Activated CD8-positive, alpha-beta T cell treated with anti-CD3 and anti-CD28 coated beads for 36 hours (primary cell): Measurements from ENCODE around the gene CARS1. TPM values are rescaled to one million over a fixed set of nuclear protein-coding genes. Genes with fewer than 3 reads are reported as not detected.

Source experiments
- ATAC-seq: fragments of 200-7000 bp; cut with Tn5 transposase; one replicate; pipeline ENCODE4 v1.10.0; 2021; ENCODE audit warnings: mild to moderate bottlenecking, moderate library complexity
- CTCF ChIA-PET: fragments of 350-600 bp; sonication (Branson Sonifier 250); formaldehyde crosslinking; loops from one replicate; lab custom pipeline; 2021; ENCODE audit warnings: antibody characterized with exemption; lab: Charles Lee
- POLR2A ChIA-PET: fragments of 350-600 bp; sonication (Branson Sonifier 250); formaldehyde crosslinking; loops from one replicate; lab custom pipeline; 2021; ENCODE audit warnings: antibody characterized with exemption; lab: Charles Lee
- DNase-seq: peaks from one replicate; pipeline ENCODE4 v3.0.0-alpha.2; 2020
- H3K27ac Mint-ChIP-seq: one replicate; pipeline ENCODE4 v1.8.0; 2021; ENCODE audit warnings: mild to moderate bottlenecking, mixed read lengths
- H3K27me3 Mint-ChIP-seq: one replicate; pipeline ENCODE4 v1.8.0; 2021; ENCODE audit warnings: mixed read lengths
- H3K36me3 Mint-ChIP-seq: one replicate; pipeline ENCODE4 v1.8.0; 2021; ENCODE audit warnings: low read depth, mixed read lengths
- H3K4me1 Mint-ChIP-seq: one replicate; pipeline ENCODE4 v1.8.0; 2021; ENCODE audit warnings: low read depth, mixed read lengths
- H3K4me3 Mint-ChIP-seq: one replicate; pipeline ENCODE4 v1.8.0; 2021; ENCODE audit warnings: mild to moderate bottlenecking, moderate library complexity, mixed read lengths
- H3K9me3 Mint-ChIP-seq: one replicate; pipeline ENCODE4 v1.8.0; 2021; ENCODE audit warnings: mixed read lengths
- CTCF ChIP-seq: fragments of 200-600 bp; IDR thresholded peaks from one replicate; pipeline ENCODE4 v1.8.0; 2022; ENCODE audit warnings: antibody characterized with exemption, mild to moderate bottlenecking
- intact Hi-C: fragments of 100-400 bp; cut with micrococcal nuclease; formaldehyde crosslinking; loops from one replicate; pipeline ENCODE4 v1.10.0; 2022
- total RNA-seq, 2 experiments: library from RNA; stranded (reverse); gene quantifications; one replicate each; pipeline ENCODE4 v1.2.3, GENCODE V29; 2021

Gene CARS1
- total RNA-seq, 2 experiments from 2014 or later = 82.7 to 88.2 TPM

DNA sequence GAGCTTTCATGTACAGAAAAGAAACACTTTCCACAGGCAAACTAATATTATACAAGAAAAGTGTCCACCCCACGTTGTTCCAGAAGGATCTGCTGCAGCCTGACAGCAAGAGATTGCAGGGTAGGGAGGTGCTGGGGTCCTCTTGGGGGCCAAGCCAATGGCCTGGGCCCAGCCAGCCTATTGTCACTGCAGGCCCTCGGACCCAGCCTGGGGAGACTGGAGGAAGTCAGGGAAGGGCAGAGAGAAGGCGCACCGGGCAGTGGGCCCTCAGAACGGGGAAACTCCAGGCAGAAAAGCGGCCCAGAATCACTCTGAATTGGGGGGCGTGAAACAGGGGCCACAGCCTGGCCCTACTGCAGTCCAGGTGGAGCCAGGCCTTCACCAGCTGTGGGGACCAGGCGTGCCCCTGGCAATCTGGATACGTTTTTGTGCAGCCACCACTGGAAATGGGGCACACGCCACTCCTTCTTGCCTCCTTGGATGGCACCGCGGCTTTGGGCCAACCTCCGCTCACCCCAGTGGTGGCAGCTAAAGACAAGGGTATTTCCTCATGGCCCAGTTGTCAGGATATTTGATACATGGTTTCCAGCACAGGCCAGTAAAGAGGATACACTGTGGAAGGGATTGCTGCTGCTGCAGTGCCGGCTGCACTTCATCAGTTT is 61.2 kb downstream of the CARS1 start:
- Mint-ChIP-seq H3K4me3 (no peak overlapping the region), H3K27me3 (no peaks in the 10 kb centered on the region), H3K4me1 (no peaks in the 10 kb centered on the region), H3K9me3 (no peaks in the 10 kb centered on the region), H3K36me3 (peaks cover 11% of the 10 kb centered on the region), H3K27ac (no peak overlapping the region)
- no peak for TF ChIP-seq CTCF
- intact Hi-C loops = no loop called here
- ATAC-seq (no peak), DNase-seq (no peak)
- CTCF ChIA-PET = interaction anchor here (1.3 to 2.0 kb wide), 4 partner anchors 18 to 25 kb away, joined by 3 to 7 read pairs (median 4); no protein-coding TSS in a partner anchor
- POLR2A ChIA-PET = interaction anchor here (0.8 to 2.3 kb wide), 2 partner anchors 10 to 11 kb away, joined by 7 to 11 read pairs; no protein-coding TSS in a partner anchor

DNA sequence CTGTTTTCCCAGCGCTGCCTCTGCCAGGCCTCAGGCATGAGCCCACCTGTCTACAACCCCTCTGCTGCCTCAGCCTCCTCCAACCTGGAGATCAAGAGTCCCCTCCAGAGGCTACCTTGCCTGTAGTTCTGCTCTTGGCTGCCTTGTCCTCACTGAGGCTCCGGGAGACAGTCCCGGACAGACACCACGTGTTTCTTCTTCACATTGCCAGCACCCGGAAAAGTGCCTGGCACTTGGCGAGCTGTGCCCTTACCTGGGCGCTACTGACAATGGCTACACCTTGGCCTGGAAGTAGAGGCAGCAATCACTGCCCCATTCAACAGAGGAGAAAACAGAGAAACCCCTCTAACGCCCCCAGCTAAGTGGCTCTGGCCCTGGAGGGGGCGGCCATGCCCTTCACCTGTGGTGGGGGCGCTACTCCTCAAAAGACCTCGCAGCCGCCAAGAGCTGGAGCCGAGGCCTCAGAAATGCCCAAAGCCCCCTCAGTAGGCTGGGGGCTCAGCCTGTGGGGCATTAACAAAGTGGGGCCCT is 62.1 kb downstream of the CARS1 start:
- ChIA-PET POLR2A (interaction anchor here (0.8 to 8.3 kb wide), 3 partner anchors 9 to 19 kb away, joined by 7 to 79 read pairs (median 11); no protein-coding TSS in a partner anchor), CTCF (interaction anchor here (1.3 to 1.5 kb wide), 3 partner anchors 19 to 26 kb away, joined by 3 to 4 read pairs (median 4); no protein-coding TSS in a partner anchor)
- Mint-ChIP-seq H3K27ac (no peak overlapping the region), H3K9me3 (no peaks in the 10 kb centered on the region), H3K27me3 (no peaks in the 10 kb centered on the region), H3K4me1 (peaks cover 2% of the 10 kb centered on the region), H3K36me3 (peaks cover 11% of the 10 kb centered on the region), H3K4me3 (no peak overlapping the region)
- no peak for TF ChIP-seq CTCF
- ATAC-seq (no peak), DNase-seq (no peak)
- intact Hi-C loops = no loop called here

DNA sequence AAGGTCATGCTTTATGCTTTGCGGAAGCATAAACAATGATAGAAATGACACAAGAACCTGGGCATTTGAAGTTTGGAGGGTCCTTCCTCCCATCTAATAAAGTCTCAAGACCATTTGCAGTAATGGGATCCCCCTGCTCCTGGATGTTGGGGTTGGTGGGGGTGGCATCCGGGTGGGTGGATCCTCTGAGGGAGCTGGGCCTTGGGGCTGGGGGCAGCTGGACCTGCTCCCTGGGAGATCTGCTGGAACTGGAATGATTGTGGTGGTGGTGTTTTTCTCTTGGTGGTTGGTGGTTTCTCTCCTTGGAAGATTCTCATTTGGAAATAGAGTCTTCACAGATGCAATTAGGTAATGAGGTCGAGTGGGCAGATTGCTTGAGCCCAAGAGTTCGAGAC is 62.9 kb downstream of the CARS1 start:
- DNase-seq (no peak), ATAC-seq (no peak)
- ChIA-PET CTCF (no interaction called here), POLR2A (interaction anchor here (1.2 to 8.3 kb wide), 3 partner anchors 13 to 19 kb away, joined by 3 to 79 read pairs (median 11); no protein-coding TSS in a partner anchor)
- H3K9me3 Mint-ChIP-seq = no peaks in the 10 kb centered on the region
- intact Hi-C loops = no loop called here
- H3K27me3 Mint-ChIP-seq = no peaks in the 10 kb centered on the region
- H3K4me1 Mint-ChIP-seq = peaks cover 10% of the 10 kb centered on the region
- peak overlapping the region; percentile 1 for H3K27ac Mint-ChIP-seq
- no peak for TF ChIP-seq CTCF
- H3K4me3 Mint-ChIP-seq = peak overlapping the region; percentile 29
- H3K36me3 Mint-ChIP-seq = peaks cover 16% of the 10 kb centered on the region

- no peak for TF ChIP-seq CTCF
- CTCF ChIA-PET = no interaction called here
- peaks cover 22% of the 10 kb centered on the region for H3K4me1 Mint-ChIP-seq
- DNase-seq = no peak
- H3K9me3 Mint-ChIP-seq = no peaks in the 10 kb centered on the region
- intact Hi-C loops = no loop called here
- no peaks in the 10 kb centered on the region for H3K27me3 Mint-ChIP-seq
- POLR2A ChIA-PET = interaction anchor here (0.8 to 8.3 kb wide), 8 partner anchors 11 to 64 kb away, joined by 3 to 79 read pairs (median 4); partner anchors contain the start of gene CARS1
- H3K4me3 Mint-ChIP-seq = peak overlapping the region; percentile 94
- H3K27ac Mint-ChIP-seq = peak overlapping the region; percentile 97
- peaks cover 29% of the 10 kb centered on the region for H3K36me3 Mint-ChIP-seq
- peak; percentile 5 for ATAC-seq
Measured at GRCh38 chr11:2992997-2993325, 64.3 kb downstream of the CARS1 start.
